HepG2 (cell line): ENCODE results near the gene SASH1. TPM values are rescaled to one million over a fixed set of nuclear protein-coding genes. Genes with fewer than 3 reads are reported as not detected.

Source experiments
- ATAC-seq: fragments of 200-7000 bp; cut with Tn5 transposase; 3 replicates; pipeline ENCODE4 v1.9.1; 2020; ENCODE audit warnings: mild to moderate bottlenecking, moderate library complexity
- BruUV-seq: library from RNA; stranded (reverse); fragments of 400-500 nt; replicated peaks from 2 replicates; lab custom pipeline; 2021; lab: Mats Ljungman, UMichigan
- CTCF ChIA-PET: fragments of 300-600 bp; formaldehyde crosslinking; extraction: SDS; loops from one replicate; lab custom pipeline; 2021; ENCODE audit warnings: low total read pairs, inconsistent platforms, low intra/inter-chr PET ratio; lab: Yijun Ruan, JAX
- POLR2A ChIA-PET: fragments of 350-600 bp; sonication (Branson Sonifier 250); formaldehyde crosslinking; loops from one replicate; lab custom pipeline; 2020; ENCODE audit warnings: antibody characterized with exemption, inconsistent platforms; lab: Yijun Ruan, JAX
- DNase-seq: peaks from one replicate; pipeline ENCODE4 v3.0.0-alpha.2; 2015; ENCODE audit warnings: low spot score
- FAIRE-seq: peaks from 3 replicates; lab custom pipeline; 2011; peaks lifted over from hg19 to GRCh38; lab: Jason Lieb, UNC
- H2AFZ ChIP-seq: one replicate; pipeline ENCODE4 v1.6.1; 2011; ENCODE audit warnings: low read length, inconsistent platforms
- H3K27ac ChIP-seq: fragments of 300-600 bp; 3 replicates; pipeline ENCODE4 v1.8.0; 2011; ENCODE audit warnings: mixed run types, mild to moderate bottlenecking, mixed read lengths, low read length, inconsistent platforms; ENCODE audit not compliant: insufficient read depth; ENCODE audit errors: extremely low read length
- H3K27me3 ChIP-seq, 2 experiments: fragments of 200-600 bp in 1 of 2; 2 replicates in 1 of 2; 3 replicates in 1 of 2; pipeline versions ENCODE4 v1.6.0 to v1.8.0; 2011; ENCODE audit warnings: low read length in 2 of 2, mild to moderate bottlenecking in 2 of 2, moderate library complexity in 2 of 2, inconsistent platforms in 1 of 2; ENCODE audit not compliant: insufficient read depth in 2 of 2, control insufficient read depth in 1 of 2
- H3K36me3 ChIP-seq, 2 experiments: fragments of 200-600 bp in 1 of 2; replicated peaks in 1 of 2; 2 replicates in 1 of 2; 3 replicates in 1 of 2; pipeline versions ENCODE4 v1.5.1 to v1.8.0; 2011; ENCODE audit warnings: low read length in 2 of 2, inconsistent platforms in 1 of 2; ENCODE audit not compliant: insufficient read depth in 2 of 2, control insufficient read depth in 1 of 2
- H3K4me1 ChIP-seq: 2 replicates; pipeline ENCODE4 v1.5.1; 2012; ENCODE audit warnings: low read length, inconsistent platforms; ENCODE audit not compliant: insufficient read depth
- H3K4me2 ChIP-seq: 2 replicates; pipeline ENCODE4 v1.6.0; 2011; ENCODE audit warnings: low read depth, low read length, inconsistent platforms
- H3K4me3 ChIP-seq, 3 experiments: fragments of 200-600 bp in 1 of 3; sonication (generic), shearing (Covaris generic) in 1 of 3; replicated peaks in 1 of 3; 2 replicates each; pipeline ENCODE4 v1.5.1; 2011 to 2016; ENCODE audit warnings: low read length in 3 of 3, inconsistent platforms in 2 of 3, low read depth in 2 of 3, mild to moderate bottlenecking in 2 of 3, control low read depth in 1 of 3, mixed read lengths in 1 of 3; ENCODE audit not compliant: insufficient read depth in 1 of 3
- H3K79me2 ChIP-seq: one replicate; pipeline ENCODE4 v1.6.1; 2011; ENCODE audit warnings: low read length, inconsistent platforms; ENCODE audit not compliant: insufficient read depth
- H3K9ac ChIP-seq: 2 replicates; pipeline ENCODE4 v1.6.0; 2011; ENCODE audit warnings: mild to moderate bottlenecking, low read depth, low read length, inconsistent platforms; ENCODE audit not compliant: insufficient read depth
- H3K9me3 ChIP-seq: 2 replicates; pipeline ENCODE4 v1.5.1; 2012; ENCODE audit warnings: mild to moderate bottlenecking, low read length
- H4K20me1 ChIP-seq: 2 replicates; pipeline ENCODE4 v1.6.0; 2011; ENCODE audit warnings: inconsistent platforms, mild to moderate bottlenecking, low read length, moderate library complexity; ENCODE audit not compliant: insufficient read depth
- FOXA1 ChIP-seq, 2 experiments: fragments of 450-650 bp in 1 of 2; sonication (generic) in 1 of 2; formaldehyde crosslinking in 1 of 2; IDR thresholded peaks; 2 replicates each; pipeline versions ENCODE4 v1.4.0 to v1.6.1; 2016 to 2020; ENCODE audit warnings: missing genetic modification reagents in 1 of 2
- HDAC2 ChIP-seq: sonication (generic); formaldehyde crosslinking; IDR thresholded peaks from 2 replicates; pipeline ENCODE4 v1.4.0; 2020; ENCODE audit warnings: missing genetic modification reagents
- IRF2 ChIP-seq: IDR thresholded peaks from 2 replicates; pipeline ENCODE4 v1.6.1; 2018; ENCODE audit warnings: missing genetic modification reagents, missing compliant biosample characterization
- MED1 ChIP-seq: sonication (generic); formaldehyde crosslinking; IDR thresholded peaks from 2 replicates; pipeline ENCODE4 v1.4.0; 2020; ENCODE audit warnings: missing genetic modification reagents
- RAD51 ChIP-seq: fragments of 450-650 bp; IDR thresholded peaks from 2 replicates; pipeline ENCODE4 v1.6.1; 2016; ENCODE audit warnings: borderline replicate concordance
- RARG ChIP-seq: sonication (generic); formaldehyde crosslinking; IDR thresholded peaks from 2 replicates; pipeline ENCODE4 v1.4.0; 2020; ENCODE audit warnings: low read depth, mild to moderate bottlenecking, missing genetic modification reagents
- RFX1 ChIP-seq: fragments of 450-650 bp; IDR thresholded peaks from 2 replicates; pipeline ENCODE4 v1.6.1; 2017
- WIZ ChIP-seq: sonication (generic); formaldehyde crosslinking; IDR thresholded peaks from 2 replicates; pipeline ENCODE4 v1.5.1; 2020; ENCODE audit warnings: mild to moderate bottlenecking, missing genetic modification reagents
- XRCC5 ChIP-seq: fragments of 200-400 bp; formaldehyde crosslinking; optimal IDR thresholded peaks from 2 replicates; pipeline ENCODE3; 2017; ENCODE audit warnings: mild to moderate bottlenecking, low read length
- YEATS4 ChIP-seq: sonication (generic); formaldehyde crosslinking; IDR thresholded peaks from 2 replicates; pipeline ENCODE4 v1.4.0; 2020; ENCODE audit warnings: missing genetic modification reagents, borderline replicate concordance
- ZMYM4 ChIP-seq: sonication (generic); formaldehyde crosslinking; IDR thresholded peaks from 2 replicates; pipeline ENCODE4 v1.8.1; 2023; ENCODE audit warnings: mild to moderate bottlenecking, missing genetic modification reagents
- ZNF556 ChIP-seq: sonication (generic); formaldehyde crosslinking; IDR thresholded peaks from 2 replicates; pipeline ENCODE4 v1.4.0; 2020; ENCODE audit warnings: mild to moderate bottlenecking, missing genetic modification reagents, borderline replicate concordance
- ZNF614 ChIP-seq: IDR thresholded peaks from 2 replicates; pipeline ENCODE4 v1.6.1; 2018; ENCODE audit warnings: missing biosample characterization, missing genetic modification reagents, inconsistent platforms, borderline replicate concordance
- ZNF75D ChIP-seq: sonication (generic); formaldehyde crosslinking; IDR thresholded peaks from 2 replicates; pipeline ENCODE4 v1.8.1; 2023; ENCODE audit warnings: missing genetic modification reagents, mild to moderate bottlenecking, borderline replicate concordance
- WGBS: methylation state at CpG from one replicate; pipeline ENCODE4 v1.1.6; 2017; ENCODE audit warnings: low lambda C conversion rate; 5-methylcytosine and 5-hydroxymethylcytosine counted together
- in situ Hi-C: cut with HindIII; loops from 2 replicates; pipeline ENCODE4 v1.10.0; 2017; ENCODE audit warnings: low pct_unique_long_range_greater_than_20kb; ENCODE audit not compliant: extremely low pct_ligation_motif_present
- intact Hi-C: fragments of 100-400 bp; cut with micrococcal nuclease; formaldehyde crosslinking; loops from one replicate; pipeline ENCODE4 v1.10.0; 2022; ENCODE audit not compliant: unreplicated experiment
- polyA plus RNA-seq, 8 experiments: library from polyadenylated mRNA; depleted of rRNA in 3 of 8; stranded (reverse) in 7 of 8; unstranded in 1 of 8; fragments of >200 nt; fragmentation: Illumina TruSeq in 4 of 8; extraction: Trizol in 4 of 8; gene quantifications; 2 replicates each; pipeline versions ENCODE4 v1.2.1 to v1.2.3, GENCODE V29; 2011 to 2016; ENCODE audit warnings: low read depth in 4 of 8, missing spikeins in 1 of 8, mixed read lengths in 1 of 8; ENCODE audit not compliant: insufficient read depth in 1 of 8
- total RNA-seq, 5 experiments: library from RNA; depleted of rRNA; stranded (reverse); fragments of >200 nt; fragmentation: Illumina TruSeq; extraction: Trizol; gene quantifications; 2 replicates each; pipeline ENCODE4 v1.2.3, GENCODE V29; 2016; ENCODE audit warnings: low read depth in 1 of 5
- TF ChIP-seq, protein P1 (sequence below): IDR thresholded peaks from 2 replicates; pipeline ENCODE4 v1.6.1; 2016; ENCODE audit warnings: missing genetic modification reagents, missing compliant biosample characterization
- TF ChIP-seq, protein P2 (sequence below): sonication (generic); formaldehyde crosslinking; IDR thresholded peaks from 2 replicates; pipeline ENCODE4 v1.4.0; 2020; ENCODE audit warnings: missing genetic modification reagents
- TF ChIP-seq, protein P3 (sequence below): sonication (generic); formaldehyde crosslinking; IDR thresholded peaks from 2 replicates; pipeline ENCODE4 v1.8.0; 2022; ENCODE audit warnings: mild to moderate bottlenecking, missing genetic modification reagents; ENCODE audit not compliant: insufficient replicate concordance
- TF ChIP-seq, protein P4 (sequence below): sonication (generic); formaldehyde crosslinking; IDR thresholded peaks from 2 replicates; pipeline ENCODE4 v1.4.0; 2020; ENCODE audit warnings: missing genetic modification reagents

The SASH1 gene
- total and polyA plus RNA-seq, 2 of the 13 experiments (the other 11 are each of a cell fraction or from before 2014, with no cell fraction given): 7.5 to 8.2 TPM

DNA sequence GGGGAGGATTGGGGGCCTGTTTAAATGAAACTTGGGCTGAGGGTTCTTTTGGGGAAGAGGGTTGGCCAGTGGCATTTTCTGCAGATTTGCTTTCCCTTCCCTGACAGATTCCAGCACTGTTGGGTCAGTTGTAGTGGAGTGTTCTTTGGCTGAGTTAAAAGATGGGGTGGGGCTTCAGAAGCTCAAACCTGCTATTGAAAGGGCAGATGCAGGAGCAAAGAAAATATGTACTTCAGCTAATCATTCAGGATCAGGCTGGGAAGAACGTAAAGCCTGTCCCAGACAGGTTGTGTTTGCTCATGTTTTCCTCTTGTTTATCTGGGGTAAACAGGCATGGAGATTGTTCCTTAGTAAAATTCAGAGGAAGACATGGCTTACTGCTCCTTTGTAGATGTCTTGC is 2.5 kb downstream of the SASH1 start (continued):
- 0 out of 2 replicates have a peak, but pooled peaks have one; percentile 20 for TF ChIP-seq HDAC2 (CRISPR knock-in tag)
- TF ChIP-seq, protein P1, sequence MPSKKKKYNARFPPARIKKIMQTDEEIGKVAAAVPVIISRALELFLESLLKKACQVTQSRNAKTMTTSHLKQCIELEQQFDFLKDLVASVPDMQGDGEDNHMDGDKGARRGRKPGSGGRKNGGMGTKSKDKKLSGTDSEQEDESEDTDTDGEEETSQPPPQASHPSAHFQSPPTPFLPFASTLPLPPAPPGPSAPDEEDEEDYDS (CRISPR knock-in tag): 0 out of 2 replicates have a peak, but pooled peaks have one; percentile 14
- no peak for TF ChIP-seq FOXA1 (IDR thresholded peaks at IDR 0.05)
- TF ChIP-seq FOXA1 (CRISPR knock-in tag; IDR thresholded peaks at IDR 0.05): peak; percentile 50
- no peak for TF ChIP-seq ZNF75D (CRISPR knock-in tag)
- TF ChIP-seq IRF2: 0 out of 2 replicates have a peak, but pooled peaks have one; percentile 13
- 0 out of 2 replicates have a peak, but pooled peaks have one; percentile 25 for TF ChIP-seq ZNF614 (CRISPR knock-in tag)
- no peak for TF ChIP-seq RAD51

DNA sequence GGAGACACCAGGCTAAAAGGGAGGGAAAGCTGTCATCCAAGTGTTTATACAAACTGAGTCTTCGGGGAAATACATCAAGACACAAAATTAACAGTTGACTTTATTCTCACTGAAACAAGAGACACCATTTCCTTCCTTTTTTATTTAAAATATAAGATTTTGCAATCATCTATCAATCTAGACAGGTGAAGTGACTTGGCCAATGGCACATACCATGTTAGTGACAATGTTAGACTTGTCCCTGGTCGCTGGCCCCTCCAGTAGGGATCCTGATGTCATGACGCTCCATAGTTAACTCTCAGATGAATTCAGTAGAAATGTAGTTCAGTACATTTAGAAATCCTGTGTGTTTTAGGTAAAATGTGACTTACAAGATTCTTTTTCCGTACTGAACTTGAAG is 2.9 kb downstream of the SASH1 start:
- peaks cover 52% of the 10 kb centered on the region for H3K4me1 ChIP-seq
- H3K9ac ChIP-seq: no peak overlapping the region
- WGBS: 87% methylated on average over 4 of the region's 4 CpGs
- in situ Hi-C loops: no loop called here
- H3K4me2 ChIP-seq: peak overlapping the region; percentile 33; the same call in 1 of the 2 replicates
- no peak overlapping the region for H2AFZ ChIP-seq
- TF ChIP-seq MED1 (CRISPR knock-in tag) (no peak), YEATS4 (CRISPR knock-in tag) (no peak), ZMYM4 (CRISPR knock-in tag) (no peak), WIZ (CRISPR knock-in tag) (no peak), RFX1 (no peak), ZNF556 (CRISPR knock-in tag) (no peak), XRCC5 (no peak), RARG (CRISPR knock-in tag) (no peak)
- TF ChIP-seq, protein P2, sequence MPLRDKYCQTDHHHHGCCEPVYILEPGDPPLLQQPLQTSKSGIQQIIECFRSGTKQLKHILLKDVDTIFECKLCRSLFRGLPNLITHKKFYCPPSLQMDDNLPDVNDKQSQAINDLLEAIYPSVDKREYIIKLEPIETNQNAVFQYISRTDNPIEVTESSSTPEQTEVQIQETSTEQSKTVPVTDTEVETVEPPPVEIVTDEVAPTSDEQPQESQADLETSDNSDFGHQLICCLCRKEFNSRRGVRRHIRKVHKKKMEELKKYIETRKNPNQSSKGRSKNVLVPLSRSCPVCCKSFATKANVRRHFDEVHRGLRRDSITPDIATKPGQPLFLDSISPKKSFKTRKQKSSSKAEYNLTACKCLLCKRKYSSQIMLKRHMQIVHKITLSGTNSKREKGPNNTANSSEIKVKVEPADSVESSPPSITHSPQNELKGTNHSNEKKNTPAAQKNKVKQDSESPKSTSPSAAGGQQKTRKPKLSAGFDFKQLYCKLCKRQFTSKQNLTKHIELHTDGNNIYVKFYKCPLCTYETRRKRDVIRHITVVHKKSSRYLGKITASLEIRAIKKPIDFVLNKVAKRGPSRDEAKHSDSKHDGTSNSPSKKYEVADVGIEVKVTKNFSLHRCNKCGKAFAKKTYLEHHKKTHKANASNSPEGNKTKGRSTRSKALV (CRISPR knock-in tag): no peak
- TF ChIP-seq, protein P3, sequence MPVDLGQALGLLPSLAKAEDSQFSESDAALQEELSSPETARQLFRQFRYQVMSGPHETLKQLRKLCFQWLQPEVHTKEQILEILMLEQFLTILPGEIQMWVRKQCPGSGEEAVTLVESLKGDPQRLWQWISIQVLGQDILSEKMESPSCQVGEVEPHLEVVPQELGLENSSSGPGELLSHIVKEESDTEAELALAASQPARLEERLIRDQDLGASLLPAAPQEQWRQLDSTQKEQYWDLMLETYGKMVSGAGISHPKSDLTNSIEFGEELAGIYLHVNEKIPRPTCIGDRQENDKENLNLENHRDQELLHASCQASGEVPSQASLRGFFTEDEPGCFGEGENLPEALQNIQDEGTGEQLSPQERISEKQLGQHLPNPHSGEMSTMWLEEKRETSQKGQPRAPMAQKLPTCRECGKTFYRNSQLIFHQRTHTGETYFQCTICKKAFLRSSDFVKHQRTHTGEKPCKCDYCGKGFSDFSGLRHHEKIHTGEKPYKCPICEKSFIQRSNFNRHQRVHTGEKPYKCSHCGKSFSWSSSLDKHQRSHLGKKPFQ (CRISPR knock-in tag): no peak
- TF ChIP-seq, protein P4, sequence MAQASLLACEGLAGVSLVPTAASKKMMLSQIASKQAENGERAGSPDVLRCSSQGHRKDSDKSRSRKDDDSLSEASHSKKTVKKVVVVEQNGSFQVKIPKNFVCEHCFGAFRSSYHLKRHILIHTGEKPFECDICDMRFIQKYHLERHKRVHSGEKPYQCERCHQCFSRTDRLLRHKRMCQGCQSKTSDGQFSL: no peak
- TF ChIP-seq, all 625 proteins: peak for 0
- DNase-seq (no peak), ATAC-seq (no peak), FAIRE-seq (no peak)
- H3K36me3 ChIP-seq: no peaks in the 10 kb centered on the region
- H3K27me3 ChIP-seq: no peaks in the 10 kb centered on the region; a peak in 1 of 5 replicates
- no TSS peak for BruUV-seq
- intact Hi-C loops: no loop called here
- CTCF ChIA-PET: no interaction called here
- H3K27ac ChIP-seq: no peak overlapping the region
- H3K79me2 ChIP-seq: peaks cover 18% of the 10 kb centered on the region
- POLR2A ChIA-PET: no interaction called here
- 0 out of 2 replicates have a peak, but pooled peaks cover 4% of the 10 kb centered on the region for H4K20me1 ChIP-seq
- H3K4me3 ChIP-seq: no peak overlapping the region
- no peaks in the 10 kb centered on the region for H3K9me3 ChIP-seq
